ENCODE data around the gene NELFA.

GRCh38 chr4:2011583-2011982 lies 2.8 kb upstream of the NELFA start:
- TF ChIP-seq CTCF (IDR thresholded peaks at IDR 0.05) (no peak), POLR2A (IDR thresholded peaks at IDR 0.05) (no peak)

Measured in right lobe of liver (tissue), 4 donors.